Effector memory CD8-positive, alpha-beta T cell (primary cell): ENCODE data around the gene REM1.
"Not testable (repeated sequence)": the region's sequence is repeated elsewhere in the genome, so short reads cannot be mapped to it uniquely, and the experiment has no call there.

Experiments
- ATAC-seq: fragments of 150-1000 bp; cut with Tn5 transposase; replicated peaks from 2 replicates; pipeline ENCODE4 v1.10.0; 2021; ENCODE audit warnings: mild to moderate bottlenecking, moderate library complexity
- DNase-seq, 3 experiments: peaks; one replicate each; pipeline ENCODE4 v3.0.0; 2021
- H3K27ac Mint-ChIP-seq, 2 donors: one replicate each; pipeline ENCODE4 v1.8.0; 2022; ENCODE audit warnings: mild to moderate bottlenecking in 2 of 2, mixed read lengths in 2 of 2, moderate library complexity in 2 of 2
- H3K27me3 Mint-ChIP-seq, 2 donors: one replicate each; pipeline ENCODE4 v1.8.0; 2022; ENCODE audit warnings: mixed read lengths in 2 of 2
- H3K36me3 Mint-ChIP-seq: one replicate; pipeline ENCODE4 v1.8.0; 2022; ENCODE audit warnings: mild to moderate bottlenecking, moderate library complexity, mixed read lengths; ENCODE audit not compliant: insufficient read depth
- H3K4me1 Mint-ChIP-seq, 2 donors: one replicate each; pipeline ENCODE4 v1.8.0; 2022; ENCODE audit warnings: low read depth in 2 of 2, mixed read lengths in 2 of 2
- H3K4me3 Mint-ChIP-seq, 2 donors: one replicate each; pipeline ENCODE4 v1.8.0; 2022; ENCODE audit warnings: mild to moderate bottlenecking in 2 of 2, mixed read lengths in 2 of 2, moderate library complexity in 2 of 2
- H3K9me3 Mint-ChIP-seq, 2 donors: one replicate each; pipeline ENCODE4 v1.8.0; 2022; ENCODE audit warnings: mixed read lengths in 2 of 2

Gene REM1

DNA sequence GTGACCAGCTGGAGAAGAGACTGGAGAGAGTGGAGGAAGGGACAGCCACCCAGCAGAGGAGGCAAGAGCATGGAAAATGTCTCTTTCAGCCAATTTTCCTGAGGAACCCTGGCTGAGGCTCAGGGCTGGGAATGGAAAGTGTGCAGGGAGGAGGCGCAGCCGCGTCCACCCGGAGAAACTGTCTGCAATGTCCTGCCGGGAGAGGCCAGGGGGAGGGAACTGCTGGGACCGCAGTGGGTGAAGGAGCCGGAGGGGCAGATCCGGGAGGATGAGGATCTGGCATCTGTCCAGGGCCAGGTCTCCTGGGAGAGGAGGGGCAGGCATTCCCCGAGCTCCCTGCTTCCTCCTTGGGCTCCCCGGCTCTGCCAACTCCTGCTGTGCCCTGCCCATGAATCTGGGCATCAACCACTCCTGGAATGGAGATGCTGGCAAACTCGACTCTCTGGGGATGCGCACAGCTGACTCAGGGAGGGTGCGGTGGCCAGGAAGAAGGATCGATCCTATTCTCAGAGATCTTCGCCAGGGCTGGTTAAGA is 21.7 kb downstream of the REM1 start:
- DNase-seq (no peak), ATAC-seq (no peak)
- Mint-ChIP-seq H3K4me1 (no peaks in the 10 kb centered on the region), H3K9me3 (no peaks in the 10 kb centered on the region), H3K4me3 (no peak overlapping the region), H3K36me3 (no peaks in the 10 kb centered on the region), H3K27me3 (peaks cover 40 to 63% of the 10 kb centered on the region in 2 donors), H3K27ac (no peak overlapping the region)

DNA sequence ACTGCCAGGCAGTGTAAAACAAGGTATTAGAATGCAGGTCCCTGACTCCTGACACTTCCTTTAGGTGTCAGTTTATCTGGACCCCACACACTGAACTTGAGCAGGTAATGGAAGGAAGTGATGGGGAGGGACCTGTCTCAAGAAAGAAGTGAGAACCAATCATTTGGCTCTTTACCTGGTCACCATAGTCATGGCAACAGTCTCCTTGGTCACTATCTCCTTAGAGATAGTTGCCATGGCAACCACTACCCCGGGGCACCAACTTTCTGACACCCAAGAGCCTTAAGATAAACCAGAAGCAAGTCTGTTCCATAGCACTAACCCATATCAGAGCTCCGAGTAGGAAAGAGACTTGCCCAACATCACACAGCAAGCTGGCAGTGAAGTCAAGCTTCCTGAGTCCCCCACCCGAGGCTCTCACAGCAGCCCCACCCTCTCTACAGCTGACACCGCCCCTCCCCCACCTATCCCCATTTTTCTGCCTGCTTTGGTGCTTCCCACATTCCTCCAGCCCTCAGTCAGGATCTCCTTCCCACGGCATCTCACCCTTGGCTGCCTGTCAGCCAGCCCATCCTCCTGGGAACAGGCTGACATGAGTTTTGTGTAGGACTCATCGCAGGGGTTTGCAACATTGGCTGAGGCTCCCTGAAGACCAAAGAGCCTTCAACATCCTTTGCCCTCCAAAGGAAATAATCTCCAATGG is 22.9 kb downstream of the REM1 start:
- peaks cover 40 to 63% of the 10 kb centered on the region in 2 donors for H3K27me3 Mint-ChIP-seq
- H3K4me1 Mint-ChIP-seq = peaks cover 0 to 4% of the 10 kb centered on the region in 2 donors
- no peak overlapping the region for H3K4me3 Mint-ChIP-seq
- no peaks in the 10 kb centered on the region for H3K9me3 Mint-ChIP-seq
- ATAC-seq (no peak), DNase-seq (no peak)
- H3K36me3 Mint-ChIP-seq = no peaks in the 10 kb centered on the region
- H3K27ac Mint-ChIP-seq = no peak overlapping the region

DNA sequence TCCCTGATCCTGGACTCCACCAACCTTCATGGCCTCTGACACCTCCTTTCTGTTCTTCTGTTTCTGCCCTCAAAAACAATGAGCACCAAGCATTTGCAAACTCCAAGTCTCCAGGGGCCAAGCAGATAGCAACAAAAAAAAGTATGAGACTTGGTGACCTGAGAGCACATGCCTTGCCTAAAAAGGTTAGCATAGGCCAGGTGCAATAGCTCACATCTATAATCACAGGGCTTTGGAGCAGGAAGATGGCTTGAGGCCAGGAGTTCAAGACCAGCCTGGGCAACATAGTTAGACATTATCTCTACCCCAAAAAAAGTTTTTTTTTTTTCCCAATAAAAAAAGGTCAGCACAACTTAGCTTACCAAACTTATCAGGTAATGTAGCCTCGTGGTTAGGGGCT is 25.4 kb downstream of the REM1 start:
- ATAC-seq = no peak
- H3K9me3 Mint-ChIP-seq = no peaks in the 10 kb centered on the region
- peaks cover 4 to 9% of the 10 kb centered on the region in 2 donors for H3K4me1 Mint-ChIP-seq
- DNase-seq = no peak
- no peaks in the 10 kb centered on the region for H3K36me3 Mint-ChIP-seq
- H3K27ac Mint-ChIP-seq = no peak overlapping the region
- H3K27me3 Mint-ChIP-seq = peaks cover 36 to 62% of the 10 kb centered on the region in 2 donors
- no peak overlapping the region for H3K4me3 Mint-ChIP-seq

DNA sequence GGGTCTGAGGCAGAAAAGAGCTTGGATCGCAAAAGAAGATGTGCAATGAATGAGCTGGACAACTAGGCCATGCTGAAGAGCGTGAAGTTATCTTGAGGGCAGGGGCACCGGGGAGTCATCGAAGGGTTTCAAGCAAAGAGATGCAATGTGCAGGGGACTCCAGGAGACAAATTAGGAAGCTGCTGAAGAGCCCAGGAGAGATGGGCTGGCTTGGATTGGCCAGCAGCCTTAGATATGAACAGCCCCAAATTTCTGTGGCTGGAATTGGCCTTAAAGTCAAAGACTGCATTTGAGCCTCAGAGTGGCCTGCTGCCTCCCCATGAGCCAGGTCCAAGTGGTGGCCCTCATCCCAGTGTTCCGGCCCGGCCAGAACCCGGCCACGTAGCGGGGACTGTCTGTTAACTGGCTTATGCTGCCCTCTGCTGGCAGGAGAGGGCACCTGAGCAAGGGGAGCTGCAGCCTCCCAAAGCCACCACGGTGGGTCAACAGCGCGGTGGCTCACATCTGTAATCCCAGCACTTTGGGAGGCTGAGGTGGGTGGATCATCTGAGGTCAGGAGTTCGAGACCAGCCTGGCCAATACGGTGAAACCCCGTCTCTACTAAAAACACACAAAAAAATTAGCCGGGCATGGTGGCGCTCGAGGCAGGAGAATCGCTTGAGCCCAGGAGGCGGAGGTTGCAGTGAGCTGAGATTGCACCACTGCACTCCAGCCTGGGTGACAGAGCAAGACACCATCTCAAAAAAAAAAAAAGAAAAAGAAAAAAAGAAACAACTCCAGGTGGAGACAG is 28.0 kb downstream of the REM1 start:
- H3K27ac Mint-ChIP-seq, H3K36me3 Mint-ChIP-seq, H3K9me3 Mint-ChIP-seq, H3K4me1 Mint-ChIP-seq: not testable (repeated sequence)
- H3K4me3 Mint-ChIP-seq = peak overlapping the region in 1 of 2 donors; percentile 18
- ATAC-seq (peak; percentile 99), DNase-seq (peak; percentile 71 to 72 (median 72))
- peaks cover 18 to 44% of the 10 kb centered on the region in 2 donors for H3K27me3 Mint-ChIP-seq

DNA sequence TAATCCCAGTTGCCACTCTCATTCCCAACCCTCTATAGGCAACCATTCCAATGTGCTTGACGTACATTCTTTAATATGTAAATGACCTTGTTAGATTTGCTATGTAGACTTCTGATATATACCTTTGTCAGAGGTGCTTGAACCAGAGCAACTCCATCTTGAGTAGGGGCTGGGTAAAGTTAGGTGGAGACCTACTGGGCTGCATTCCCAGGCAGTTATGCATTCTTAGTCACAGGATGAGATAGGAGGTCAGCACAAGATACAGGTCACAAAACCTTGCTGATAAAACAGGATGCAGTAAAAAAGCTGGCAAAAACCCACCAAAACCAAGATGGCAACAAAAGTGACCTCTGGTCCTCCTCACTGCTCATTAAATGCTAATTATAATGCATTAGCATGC is 30.8 kb downstream of the REM1 start:
- H3K27me3 Mint-ChIP-seq = peaks cover 22 to 43% of the 10 kb centered on the region in 2 donors
- ATAC-seq (no peak), DNase-seq (no peak)
- H3K36me3 Mint-ChIP-seq = no peaks in the 10 kb centered on the region
- peaks cover 4 to 9% of the 10 kb centered on the region in 2 donors for H3K4me1 Mint-ChIP-seq
- no peak overlapping the region for H3K27ac Mint-ChIP-seq
- H3K4me3 Mint-ChIP-seq = no peak overlapping the region
- H3K9me3 Mint-ChIP-seq = no peaks in the 10 kb centered on the region

DNA sequence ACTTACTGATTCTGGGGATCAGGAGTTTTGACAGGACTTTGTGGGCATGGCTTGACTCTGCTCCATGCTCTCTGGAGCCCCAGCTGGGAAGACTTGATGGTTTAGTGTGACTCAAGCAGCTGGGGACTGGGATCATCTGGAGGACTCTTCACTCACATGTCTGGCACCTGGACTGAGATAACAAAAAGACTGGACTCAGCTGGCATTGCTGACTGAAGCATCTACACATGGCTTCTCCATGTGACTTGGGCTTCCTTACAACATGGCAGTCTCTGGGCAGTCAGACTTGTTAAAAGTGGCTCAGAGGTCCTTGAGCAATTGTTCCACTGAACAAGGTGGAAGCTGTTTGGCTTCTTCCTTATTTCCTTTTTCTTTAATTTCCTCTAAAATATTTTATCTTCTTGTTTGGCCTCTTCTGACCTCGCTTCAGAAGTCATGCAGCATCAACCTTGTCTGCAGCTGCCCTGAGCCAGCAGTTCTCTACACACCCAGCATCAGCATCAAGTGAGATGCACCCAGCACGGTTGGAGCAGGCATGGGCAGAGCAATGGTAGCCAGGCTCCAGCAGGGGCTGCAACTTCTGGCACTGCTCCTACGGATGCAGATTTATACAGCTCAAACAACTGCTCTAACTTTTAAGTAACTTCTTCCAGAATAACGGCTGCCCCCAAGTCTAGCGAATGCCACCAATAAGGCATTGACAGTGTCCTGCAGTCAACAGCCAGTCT is 33.6 kb downstream of the REM1 start:
- Mint-ChIP-seq H3K9me3 (no peaks in the 10 kb centered on the region), H3K4me3 (no peak overlapping the region), H3K27me3 (peaks cover 19 to 38% of the 10 kb centered on the region in 2 donors), H3K4me1 (peaks cover under 1 to 3% of the 10 kb centered on the region in 2 donors), H3K27ac (no peak overlapping the region), H3K36me3 (no peaks in the 10 kb centered on the region)
- DNase-seq = no peak
- ATAC-seq = no peak

DNA sequence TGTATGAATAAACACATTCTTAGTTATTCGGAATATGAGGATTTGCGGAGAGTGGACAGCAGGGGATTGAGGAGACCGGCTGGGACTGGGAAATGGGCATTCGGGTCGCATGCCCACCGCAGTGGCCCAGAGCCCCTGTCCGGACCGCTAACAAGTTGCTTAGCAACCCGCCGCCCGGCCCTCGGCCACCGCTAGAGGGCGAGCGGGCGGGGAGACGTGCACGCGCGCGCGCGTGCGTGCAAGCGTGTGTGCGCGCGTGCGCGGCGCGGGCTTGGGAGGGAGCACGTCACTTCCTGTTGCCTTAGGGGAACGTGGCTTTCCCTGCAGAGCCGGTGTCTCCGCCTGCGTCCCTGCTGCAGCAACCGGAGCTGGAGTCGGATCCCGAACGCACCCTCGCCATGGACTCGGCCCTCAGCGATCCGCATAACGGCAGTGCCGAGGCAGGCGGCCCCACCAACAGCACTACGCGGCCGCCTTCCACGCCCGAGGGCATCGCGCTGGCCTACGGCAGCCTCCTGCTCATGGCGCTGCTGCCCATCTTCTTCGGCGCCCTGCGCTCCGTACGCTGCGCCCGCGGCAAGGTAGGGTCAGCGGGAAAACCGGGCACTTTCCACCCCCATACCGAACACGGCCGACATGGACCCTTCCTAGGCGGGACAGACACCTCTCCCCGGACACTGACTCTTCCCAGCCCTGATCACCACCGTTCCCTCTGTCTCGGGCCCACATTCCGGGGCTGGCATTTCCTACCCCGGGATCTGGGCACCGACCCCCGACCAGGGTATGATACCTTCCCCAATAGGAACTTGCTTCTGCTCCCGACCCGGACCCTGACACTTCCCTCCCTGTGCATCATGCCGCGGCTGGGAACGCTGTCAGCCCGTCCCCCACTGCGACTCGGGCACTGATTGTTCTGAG is 39.3 kb downstream of the REM1 start, which contains the start of gene HM13:
HM13 (plus strand) TSS at position 289 of the 918 bp plus-strand sequence; CDS start at position 399, 110 bp downstream.
- no peak within 1 kb of the TSS for H3K4me3 Mint-ChIP-seq
- peaks cover under 1 to 2% of the 10 kb centered on the region in 2 donors for H3K27me3 Mint-ChIP-seq
- H3K4me1 Mint-ChIP-seq = peaks cover 4 to 10% of the 10 kb centered on the region in 2 donors
- ATAC-seq = peak; percentile 88
- no peaks in the 10 kb centered on the region for H3K9me3 Mint-ChIP-seq
- no peak within 1 kb of the TSS for H3K27ac Mint-ChIP-seq
- peaks cover 7% of the 10 kb centered on the region for H3K36me3 Mint-ChIP-seq
- DNase-seq = peak; percentile 82 to 83 (median 83)

DNA sequence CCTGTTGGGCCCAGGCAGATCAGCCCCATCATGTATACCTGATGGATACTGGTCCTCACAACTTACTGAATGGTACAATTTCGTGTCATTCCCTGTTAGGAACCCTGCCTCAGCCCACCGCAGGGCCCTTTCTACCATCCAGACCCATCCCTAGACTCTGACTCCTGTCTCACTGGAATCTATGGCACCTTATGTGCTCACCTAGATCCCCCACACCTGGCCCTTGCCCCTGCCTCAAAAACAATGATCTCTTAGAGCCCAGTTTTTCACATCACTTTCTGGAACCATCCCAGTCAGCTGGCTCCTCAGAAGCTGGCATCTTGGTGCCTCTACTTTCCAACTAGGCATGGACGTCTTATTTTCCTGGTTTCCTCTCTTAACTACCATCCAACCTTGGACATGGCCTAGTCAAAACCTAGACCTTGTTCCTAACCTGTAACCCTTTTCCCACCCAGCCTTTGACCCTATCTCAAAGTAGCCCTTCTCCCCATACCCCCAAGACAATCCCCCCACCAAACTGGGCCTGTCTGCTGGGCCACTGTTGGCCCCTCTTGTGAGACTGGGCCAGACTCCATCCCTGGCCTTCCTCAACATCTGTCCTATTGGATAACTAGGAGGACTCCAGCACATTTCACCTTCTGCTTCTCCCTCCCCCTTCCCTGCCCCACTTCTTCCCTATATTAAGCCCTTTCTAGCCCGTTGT is 40.1 kb downstream of the REM1 start:
- H3K36me3 Mint-ChIP-seq = peaks cover 13% of the 10 kb centered on the region
- ATAC-seq (no peak), DNase-seq (no peak)
- H3K4me1 Mint-ChIP-seq = peaks cover 10 to 12% of the 10 kb centered on the region in 2 donors
- H3K9me3 Mint-ChIP-seq = no peaks in the 10 kb centered on the region
- no peak overlapping the region for H3K27ac Mint-ChIP-seq
- no peaks in the 10 kb centered on the region for H3K27me3 Mint-ChIP-seq
- H3K4me3 Mint-ChIP-seq = no peak overlapping the region

DNA sequence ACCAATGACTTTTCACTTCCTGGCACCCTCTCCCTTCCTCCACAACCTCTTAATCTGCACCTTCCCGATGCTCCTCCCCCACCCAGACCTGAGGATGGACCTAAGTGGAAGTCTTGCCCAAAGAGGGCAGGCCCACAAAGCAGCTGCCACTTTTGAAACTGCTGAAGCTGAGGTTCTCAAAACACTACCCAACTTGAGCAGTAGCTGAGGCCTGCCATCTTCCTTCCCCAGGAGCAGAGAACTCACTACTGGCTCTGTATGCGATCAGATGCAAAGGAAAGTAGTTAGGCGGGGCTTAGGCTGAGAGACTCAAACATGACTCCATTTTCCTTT is 40.7 kb downstream of the REM1 start:
- ATAC-seq = no peak
- Mint-ChIP-seq H3K27me3 (no peaks in the 10 kb centered on the region), H3K27ac (no peak overlapping the region), H3K9me3 (no peaks in the 10 kb centered on the region), H3K4me1 (peaks cover 15 to 16% of the 10 kb centered on the region in 2 donors), H3K36me3 (peaks cover 16% of the 10 kb centered on the region), H3K4me3 (no peak overlapping the region)
- DNase-seq = no peak

DNA sequence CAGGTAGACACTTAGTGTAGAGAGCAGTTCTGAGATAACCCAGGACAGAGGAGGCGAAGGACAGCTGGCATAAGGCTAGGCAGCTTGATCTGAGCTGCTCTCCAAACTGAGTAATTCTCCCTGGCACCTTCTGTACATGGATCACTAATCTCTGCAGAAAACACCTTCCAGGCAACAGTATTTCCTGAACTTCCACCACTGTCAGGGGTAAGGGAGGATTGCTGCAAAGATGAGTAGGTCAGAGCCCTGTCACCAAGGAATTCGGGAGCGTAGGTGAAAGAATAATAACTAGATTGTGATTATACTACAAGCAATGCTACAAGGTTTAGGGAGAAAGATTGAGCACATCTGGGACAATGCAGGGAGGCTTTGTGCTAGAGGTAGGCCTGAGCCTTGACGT is 41.1 kb downstream of the REM1 start:
- no peaks in the 10 kb centered on the region for H3K9me3 Mint-ChIP-seq
- no peaks in the 10 kb centered on the region for H3K27me3 Mint-ChIP-seq
- no peak overlapping the region for H3K4me3 Mint-ChIP-seq
- H3K27ac Mint-ChIP-seq = no peak overlapping the region
- H3K36me3 Mint-ChIP-seq = peaks cover 19% of the 10 kb centered on the region
- no peak for DNase-seq
- peaks cover 17 to 20% of the 10 kb centered on the region in 2 donors for H3K4me1 Mint-ChIP-seq
- no peak for ATAC-seq

DNA sequence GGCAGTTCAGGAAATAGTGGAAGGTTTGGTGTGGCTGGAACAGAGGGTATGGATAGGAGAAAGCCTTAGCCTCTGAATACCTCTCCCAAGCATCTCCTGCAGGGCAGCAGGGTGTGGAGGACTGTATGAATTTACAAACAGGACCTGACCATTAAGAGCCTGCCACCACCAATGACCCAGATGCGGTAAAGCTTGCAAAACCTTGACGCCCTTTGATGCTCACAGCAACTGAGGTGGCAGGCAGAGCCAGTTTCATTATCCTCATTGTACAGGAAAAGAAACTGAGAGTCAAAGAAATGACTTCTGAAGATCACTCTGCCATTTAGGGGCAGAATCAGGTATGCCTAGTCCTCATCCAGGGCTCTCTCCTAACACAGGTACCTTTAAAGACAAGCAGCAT is 41.6 kb downstream of the REM1 start:
- ATAC-seq (peak; percentile 12), DNase-seq (no peak)
- peaks cover 22% of the 10 kb centered on the region for H3K36me3 Mint-ChIP-seq

DNA sequence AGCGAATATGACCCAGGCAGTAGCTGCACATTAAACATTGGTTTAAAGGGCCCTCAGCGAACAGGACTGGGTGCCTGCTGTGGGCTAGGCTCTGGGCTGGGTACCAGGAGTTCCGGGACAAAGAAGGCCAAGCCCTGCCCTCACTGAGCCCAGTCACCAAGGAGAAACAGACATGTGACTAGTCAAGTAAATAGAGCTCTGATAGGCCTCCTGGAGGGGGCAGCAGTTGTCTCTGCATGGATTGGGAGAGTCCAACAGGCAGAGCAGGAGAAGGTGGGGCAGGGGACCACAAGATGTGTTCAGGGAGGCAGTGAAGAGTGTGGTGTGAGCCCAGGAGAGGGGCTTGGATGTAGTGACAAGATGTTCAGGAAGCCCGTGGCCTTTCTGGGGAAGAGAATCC is 42.3 kb downstream of the REM1 start:
- no peak overlapping the region for H3K4me3 Mint-ChIP-seq
- no peaks in the 10 kb centered on the region for H3K9me3 Mint-ChIP-seq
- DNase-seq (no peak), ATAC-seq (no peak)
- H3K27me3 Mint-ChIP-seq = no peaks in the 10 kb centered on the region
- H3K36me3 Mint-ChIP-seq = peaks cover 25% of the 10 kb centered on the region
- peaks cover 19 to 22% of the 10 kb centered on the region in 2 donors for H3K4me1 Mint-ChIP-seq
- H3K27ac Mint-ChIP-seq = no peak overlapping the region

More for the DNA sequence above, 41.6 kb downstream of the REM1 start:
- peaks cover 19 to 22% of the 10 kb centered on the region in 2 donors for H3K4me1 Mint-ChIP-seq
- H3K27me3 Mint-ChIP-seq = no peaks in the 10 kb centered on the region
- H3K4me3 Mint-ChIP-seq = no peak overlapping the region
- no peaks in the 10 kb centered on the region for H3K9me3 Mint-ChIP-seq
- no peak overlapping the region for H3K27ac Mint-ChIP-seq
